Measurements from ENCODE around the gene C1QTNF9B. TPM values are rescaled to one million over a fixed set of nuclear protein-coding genes. Genes with fewer than 3 reads are reported as not detected.

Gene C1QTNF9B
- total and polyA plus RNA-seq, 2 of the 8 experiments (the other 6 are each of a cell fraction or from before 2014, with no cell fraction given), result 0.11 TPM; not detected in 1

- TF ChIP-seq TAF1 (IDR thresholded peaks at IDR 0.05; ENCODE audit: low read depth, low read length) (no peak), ZNF274 (IDR thresholded peaks at IDR 0.05; ENCODE audit: borderline replicate concordance, extremely low read depth, low read length) (no peak), SP2 (IDR thresholded peaks at IDR 0.05; ENCODE audit: low read length) (no peak), TCF12 (IDR thresholded peaks at IDR 0.05; ENCODE audit: low read depth, low read length) (no peak), CBX8 (IDR thresholded peaks at IDR 0.05; ENCODE audit: borderline replicate concordance, low read depth, low read length) (no peak), PHF8 (conservative IDR thresholded peaks at IDR 0.05; ENCODE audit: low read depth, low read length) (no peak), POU5F1 (IDR thresholded peaks at IDR 0.05; ENCODE audit: low read depth, low read length) (no peak)
- TF ChIP-seq, protein P1, sequence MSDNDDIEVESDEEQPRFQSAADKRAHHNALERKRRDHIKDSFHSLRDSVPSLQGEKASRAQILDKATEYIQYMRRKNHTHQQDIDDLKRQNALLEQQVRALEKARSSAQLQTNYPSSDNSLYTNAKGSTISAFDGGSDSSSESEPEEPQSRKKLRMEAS (IDR thresholded peaks at IDR 0.05), result no peak
- Histone ChIP-seq H2AFZ (ENCODE audit: low read length) (no peak overlapping the region), H2BK5ac (ENCODE audit: low read depth, low read length) (no peak overlapping the region), H2BK15ac (ENCODE audit: low read length) (no peak overlapping the region), H3K14ac (ENCODE audit: insufficient read length) (no peak overlapping the region), H4K91ac (replicated peaks; ENCODE audit: insufficient read length, low read length) (no peak overlapping the region), H3K79me2 (ENCODE audit: control insufficient read depth in 1 of 2, insufficient read depth in 2 of 2, low read length in 2 of 2) (no peaks in the 10 kb centered on the region), H3K9ac (replicated peaks in 1 of 4; ENCODE audit: extremely low read depth in 1 of 4, low read depth in 3 of 4, low read length in 3 of 4) (no peak overlapping the region), H2BK20ac (ENCODE audit: low read length) (no peak overlapping the region), H3K56ac (replicated peaks; ENCODE audit: insufficient read length, low read depth, low read length) (no peak overlapping the region), H3K4ac (replicated peaks; ENCODE audit: insufficient read length, low read depth, low read length) (no peak overlapping the region), H3K4me2 (ENCODE audit: insufficient read depth in 1 of 2, low read depth in 2 of 2, low read length in 2 of 2) (no peak overlapping the region), H3K4me3 (ENCODE audit: extremely low read depth in 1 of 4, insufficient read depth in 2 of 4, low read depth in 3 of 4, low read length in 4 of 4) (no peak overlapping the region), H3K36me3 (ENCODE audit: control insufficient read depth in 2 of 4, insufficient read depth in 4 of 4, low read length in 3 of 4) (peaks cover 0 to 7% (median 2%) of the 10 kb centered on the region in 4 experiments; a peak in 2 of 8 replicates), H4K20me1 (replicated peaks in 1 of 2; ENCODE audit: control insufficient read depth in 1 of 2, insufficient read depth in 2 of 2, low read length in 2 of 2) (no peaks in the 10 kb centered on the region), H3K27ac (ENCODE audit: low read depth, low read length) (no peak overlapping the region), H3K4me1 (replicated peaks in 1 of 4; ENCODE audit: control insufficient read depth in 3 of 4, insufficient read depth in 4 of 4, low read length in 3 of 4) (no peaks in the 10 kb centered on the region), H3K9me3 (ENCODE audit: insufficient read depth in 2 of 2, low read depth in 1 of 2, low read length in 1 of 2) (no peaks in the 10 kb centered on the region), H3K79me1 (ENCODE audit: low read depth, low read length) (no peaks in the 10 kb centered on the region), H2BK12ac (ENCODE audit: low read depth, low read length) (no peak overlapping the region), H3K23me2 (ENCODE audit: low read depth, low read length) (no peaks in the 10 kb centered on the region), H2AK5ac (ENCODE audit: low read depth, low read length) (no peak overlapping the region), H4K8ac (ENCODE audit: extremely low read depth, insufficient read depth, low read length) (no peak overlapping the region), H4K5ac (ENCODE audit: insufficient read length, low read depth, low read length) (no peak overlapping the region), H2BK120ac (replicated peaks; ENCODE audit: low read depth, low read length) (no peak overlapping the region), H3K27me3 (replicated peaks in 1 of 4; ENCODE audit: control insufficient read depth in 3 of 4, extremely low read depth in 1 of 4, insufficient read depth in 3 of 4, low read length in 3 of 4) (no peaks in the 10 kb centered on the region), H3K23ac (ENCODE audit: insufficient read length) (no peak overlapping the region), H3K18ac (ENCODE audit: extremely low read depth, low read length) (no peak overlapping the region)
- POLR2A ChIA-PET (ENCODE audit: partially characterized antibody), result no interaction called here
- WGBS, 2 experiments (ENCODE audit: extremely low coverage in 1 of 2, insufficient coverage in 1 of 2, insufficient read length in 1 of 2, insufficient replicate concordance in 2 of 2, low coverage in 1 of 2, low lambda C conversion rate in 2 of 2, missing lambda C conversion rate in 1 of 2), result 96% methylated on average over 4 of the region's 4 CpGs; no CpG with 5 or more reads in 1 of the 2 experiments
- CTCF ChIA-PET (ENCODE audit: partially characterized antibody), result interaction anchor here (1.2 to 1.8 kb wide), 3 partner anchors 13 to 136 kb away, joined by 3 to 5 read pairs (median 3); no protein-coding TSS in a partner anchor
- DNase-seq (ENCODE audit: low read depth in 1 of 2, low spot score in 2 of 2), result no peak
- no peak for FAIRE-seq
Measured at GRCh38 chr13:23877286-23877685, 20.0 kb downstream of the C1QTNF9B start.
